WTC11 (cell line): Measurements from ENCODE around the gene NKD1. TPM values are rescaled to one million over a fixed set of nuclear protein-coding genes. Genes with fewer than 3 reads are reported as not detected.

Experiments used
- ATAC-seq: fragments of 200-7000 bp; cut with Tn5 transposase; 2 replicates; pipeline ENCODE4 v1.10.0; 2021; ENCODE audit warnings: mild to moderate bottlenecking, moderate library complexity
- CTCF ChIA-PET: fragments of 300-600 bp; sonication (Branson Sonifier 250); formaldehyde crosslinking; loops from one replicate; lab custom pipeline; 2021; ENCODE audit warnings: antibody characterized with exemption; lab: Charles Lee
- POLR2A ChIA-PET: fragments of 350-600 bp; sonication (Branson Sonifier 250); formaldehyde crosslinking; loops from one replicate; lab custom pipeline; 2021; ENCODE audit warnings: antibody characterized with exemption; lab: Charles Lee
- DNase-seq: peaks from one replicate; pipeline ENCODE4 v3.0.0; 2021; ENCODE audit warnings: low spot score
- H3K27ac Mint-ChIP-seq: 2 replicates; pipeline ENCODE4 v1.8.0; 2021; ENCODE audit warnings: mixed read lengths
- H3K27me3 Mint-ChIP-seq: 2 replicates; pipeline ENCODE4 v1.8.0; 2021; ENCODE audit warnings: low read depth, mild to moderate bottlenecking, moderate library complexity, mixed read lengths
- H3K36me3 Mint-ChIP-seq: 2 replicates; pipeline ENCODE4 v1.8.0; 2021; ENCODE audit warnings: mixed read lengths
- H3K4me1 Mint-ChIP-seq: 2 replicates; pipeline ENCODE4 v1.8.0; 2022; ENCODE audit warnings: mixed read lengths
- H3K4me3 Mint-ChIP-seq: 2 replicates; pipeline ENCODE4 v1.8.0; 2021; ENCODE audit warnings: mild to moderate bottlenecking, moderate library complexity, mixed read lengths
- H3K9me3 Mint-ChIP-seq: 2 replicates; pipeline ENCODE4 v1.8.0; 2021; ENCODE audit warnings: mixed read lengths
- ATF1 ChIP-seq: sonication (generic); formaldehyde crosslinking; IDR thresholded peaks from 2 replicates; pipeline ENCODE4 v1.8.1; 2023; ENCODE audit warnings: mild to moderate bottlenecking, moderate library complexity, missing genetic modification reagents
- CREB1 ChIP-seq: sonication (generic); formaldehyde crosslinking; IDR thresholded peaks from 2 replicates; pipeline ENCODE4 v1.8.0; 2023; ENCODE audit warnings: mild to moderate bottlenecking, missing genetic modification reagents
- GTF2I ChIP-seq: fragments of 250-450 bp; sonication (Bioruptor Pico); conservative IDR thresholded peaks from 2 replicates; pipeline ENCODE4 v1.4.0; 2021; ENCODE audit warnings: mild to moderate bottlenecking
- NFE2L1 ChIP-seq: sonication (generic); formaldehyde crosslinking; IDR thresholded peaks from 2 replicates; pipeline ENCODE4 v1.8.1; 2023; ENCODE audit warnings: missing genetic modification reagents
- NFYB ChIP-seq: sonication (generic); formaldehyde crosslinking; conservative IDR thresholded peaks from 2 replicates; pipeline ENCODE4 v1.8.0; 2022; ENCODE audit warnings: low read depth, missing genetic modification reagents
- RELA ChIP-seq: sonication (generic); formaldehyde crosslinking; IDR thresholded peaks from 2 replicates; pipeline ENCODE4 v1.8.1; 2022; ENCODE audit warnings: missing genetic modification reagents, mild to moderate bottlenecking, borderline replicate concordance
- SMAD4 ChIP-seq: sonication (generic); formaldehyde crosslinking; IDR thresholded peaks from 2 replicates; pipeline ENCODE4 v1.8.0; 2022; ENCODE audit warnings: mild to moderate bottlenecking, missing genetic modification reagents
- SOX15 ChIP-seq: fragments of 250-450 bp; sonication (Bioruptor Pico); IDR thresholded peaks from 2 replicates; pipeline ENCODE4 v1.9.0; 2021; ENCODE audit warnings: mild to moderate bottlenecking
- SP1 ChIP-seq: sonication (generic); formaldehyde crosslinking; conservative IDR thresholded peaks from 2 replicates; pipeline ENCODE4 v1.8.1; 2022; ENCODE audit warnings: missing genetic modification reagents
- TEAD4 ChIP-seq: sonication (generic); formaldehyde crosslinking; IDR thresholded peaks from 2 replicates; pipeline ENCODE4 v1.8.0; 2022; ENCODE audit warnings: mild to moderate bottlenecking, missing genetic modification reagents
- ZNF121 ChIP-seq: sonication (generic); formaldehyde crosslinking; IDR thresholded peaks from 2 replicates; pipeline ENCODE4 v1.8.0; 2023; ENCODE audit warnings: missing genetic modification reagents
- ZNF219 ChIP-seq: sonication (generic); formaldehyde crosslinking; IDR thresholded peaks from 2 replicates; pipeline ENCODE4 v1.8.0; 2023; ENCODE audit warnings: missing genetic modification reagents, mild to moderate bottlenecking, borderline replicate concordance
- ZNF416 ChIP-seq: fragments of 250-450 bp; sonication (Bioruptor Pico); IDR thresholded peaks from 2 replicates; pipeline ENCODE4 v1.9.0; 2021; ENCODE audit warnings: mild to moderate bottlenecking, inconsistent platforms
- ZNF671 ChIP-seq: fragments of 250-450 bp; sonication (Bioruptor Pico); IDR thresholded peaks from 2 replicates; pipeline ENCODE4 v1.8.0; 2021; ENCODE audit warnings: mild to moderate bottlenecking
- total RNA-seq: library from RNA; stranded (reverse); gene quantifications from 3 replicates; pipeline ENCODE4 v1.2.3, GENCODE V29; 2021
- TF ChIP-seq, protein P1 (sequence below): sonication (generic); formaldehyde crosslinking; IDR thresholded peaks from 2 replicates; pipeline ENCODE4 v1.8.1; 2022; ENCODE audit warnings: missing genetic modification reagents, borderline replicate concordance
- TF ChIP-seq, protein P2 (sequence below): fragments of 250-450 bp; sonication (Bioruptor Pico); conservative IDR thresholded peaks from 2 replicates; pipeline ENCODE4 v1.9.0; 2021; ENCODE audit warnings: mild to moderate bottlenecking
- TF ChIP-seq, protein P3 (sequence below): sonication (generic); formaldehyde crosslinking; IDR thresholded peaks from 2 replicates; pipeline ENCODE4 v1.8.0; 2023; ENCODE audit warnings: missing genetic modification reagents
- TF ChIP-seq, protein P4 (sequence below): sonication (generic); formaldehyde crosslinking; IDR thresholded peaks from 2 replicates; pipeline ENCODE4 v1.8.1; 2022; ENCODE audit warnings: mild to moderate bottlenecking, moderate library complexity, missing genetic modification reagents
- TF ChIP-seq, protein P5 (sequence below): fragments of 250-450 bp; sonication (Bioruptor Pico); IDR thresholded peaks from 2 replicates; pipeline ENCODE4 v1.9.0; 2021; ENCODE audit warnings: mild to moderate bottlenecking
- TF ChIP-seq, protein P6 (sequence below): fragments of 250-450 bp; sonication (Bioruptor Pico); IDR thresholded peaks from 2 replicates; pipeline ENCODE4 v2.1.2; 2022; ENCODE audit warnings: mild to moderate bottlenecking, moderate library complexity

The NKD1 gene
- total RNA-seq, 1 experiment from 2014 or later = 6.0 TPM

DNA sequence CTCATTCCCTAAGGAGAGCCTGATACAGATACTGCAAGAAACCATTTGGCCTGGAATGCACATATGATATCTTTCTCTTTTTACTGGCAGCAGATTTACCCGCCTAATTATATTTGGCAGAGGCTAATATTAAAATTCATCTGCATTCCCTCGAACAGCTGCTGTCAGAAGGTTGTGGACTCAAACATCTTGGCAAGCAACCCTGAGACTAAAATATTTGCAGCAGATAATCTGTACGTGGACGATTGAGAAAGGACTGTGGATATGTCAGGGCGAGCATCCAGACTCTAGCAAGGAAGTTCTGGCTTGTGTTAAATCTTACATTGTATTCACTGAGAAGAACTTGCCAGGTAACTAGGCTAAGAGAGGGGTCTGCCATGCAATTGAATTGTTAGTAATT is 67.7 kb downstream of the NKD1 start:
- H3K4me3 Mint-ChIP-seq = no peak overlapping the region
- POLR2A ChIA-PET = no interaction called here
- H3K27ac Mint-ChIP-seq = no peak overlapping the region
- CTCF ChIA-PET = interaction anchor here (1.1 to 9.8 kb wide), 4 partner anchors 11 to 48 kb away, joined by 3 to 75 read pairs (median 4); no protein-coding TSS in a partner anchor
- H3K36me3 Mint-ChIP-seq = no peaks in the 10 kb centered on the region
- peaks cover 17% of the 10 kb centered on the region for H3K4me1 Mint-ChIP-seq
- no peaks in the 10 kb centered on the region for H3K9me3 Mint-ChIP-seq
- no peak for ATAC-seq
- TF ChIP-seq SMAD4 (no peak), ZNF416 (CRISPR knock-in tag) (no peak), CREB1 (no peak)
- TF ChIP-seq, protein P1, sequence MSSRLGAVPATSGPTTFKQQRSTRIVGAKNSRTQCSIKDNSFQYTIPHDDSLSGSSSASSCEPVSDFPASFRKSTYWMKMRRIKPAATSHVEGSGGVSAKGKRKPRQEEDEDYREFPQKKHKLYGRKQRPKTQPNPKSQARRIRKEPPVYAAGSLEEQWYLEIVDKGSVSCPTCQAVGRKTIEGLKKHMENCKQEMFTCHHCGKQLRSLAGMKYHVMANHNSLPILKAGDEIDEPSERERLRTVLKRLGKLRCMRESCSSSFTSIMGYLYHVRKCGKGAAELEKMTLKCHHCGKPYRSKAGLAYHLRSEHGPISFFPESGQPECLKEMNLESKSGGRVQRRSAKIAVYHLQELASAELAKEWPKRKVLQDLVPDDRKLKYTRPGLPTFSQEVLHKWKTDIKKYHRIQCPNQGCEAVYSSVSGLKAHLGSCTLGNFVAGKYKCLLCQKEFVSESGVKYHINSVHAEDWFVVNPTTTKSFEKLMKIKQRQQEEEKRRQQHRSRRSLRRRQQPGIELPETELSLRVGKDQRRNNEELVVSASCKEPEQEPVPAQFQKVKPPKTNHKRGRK (CRISPR knock-in tag) = no peak
- no peaks in the 10 kb centered on the region for H3K27me3 Mint-ChIP-seq
- DNase-seq = no peak

DNA sequence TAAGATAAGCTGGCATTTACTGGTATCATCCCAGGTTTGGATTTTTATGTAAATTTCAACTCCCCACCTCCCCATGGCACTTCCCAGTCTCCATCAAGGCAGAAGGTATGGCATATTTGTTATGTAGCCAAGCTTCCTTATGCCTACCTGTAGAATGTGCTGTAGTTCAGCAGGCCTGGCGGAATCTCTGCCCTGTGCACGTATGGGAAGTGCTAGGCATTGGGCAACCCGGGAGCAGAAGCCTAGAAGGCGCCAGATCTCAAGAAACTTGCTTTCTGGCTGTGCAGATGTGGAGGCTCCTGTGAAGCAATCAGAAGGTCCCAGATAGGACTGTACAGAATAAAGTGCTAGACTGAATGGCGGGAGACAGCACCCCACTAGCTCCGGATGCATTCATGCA is 68.2 kb downstream of the NKD1 start:
- ChIA-PET POLR2A (no interaction called here), CTCF (interaction anchor here (1.1 to 9.8 kb wide), 5 partner anchors 11 to 49 kb away, joined by 3 to 75 read pairs (median 6); no protein-coding TSS in a partner anchor)
- DNase-seq = no peak
- Mint-ChIP-seq H3K27me3 (no peaks in the 10 kb centered on the region), H3K4me3 (no peak overlapping the region), H3K4me1 (peaks cover 15% of the 10 kb centered on the region), H3K36me3 (no peaks in the 10 kb centered on the region), H3K27ac (no peak overlapping the region), H3K9me3 (no peaks in the 10 kb centered on the region)
- no peak for ATAC-seq
- TF ChIP-seq, protein P2, sequence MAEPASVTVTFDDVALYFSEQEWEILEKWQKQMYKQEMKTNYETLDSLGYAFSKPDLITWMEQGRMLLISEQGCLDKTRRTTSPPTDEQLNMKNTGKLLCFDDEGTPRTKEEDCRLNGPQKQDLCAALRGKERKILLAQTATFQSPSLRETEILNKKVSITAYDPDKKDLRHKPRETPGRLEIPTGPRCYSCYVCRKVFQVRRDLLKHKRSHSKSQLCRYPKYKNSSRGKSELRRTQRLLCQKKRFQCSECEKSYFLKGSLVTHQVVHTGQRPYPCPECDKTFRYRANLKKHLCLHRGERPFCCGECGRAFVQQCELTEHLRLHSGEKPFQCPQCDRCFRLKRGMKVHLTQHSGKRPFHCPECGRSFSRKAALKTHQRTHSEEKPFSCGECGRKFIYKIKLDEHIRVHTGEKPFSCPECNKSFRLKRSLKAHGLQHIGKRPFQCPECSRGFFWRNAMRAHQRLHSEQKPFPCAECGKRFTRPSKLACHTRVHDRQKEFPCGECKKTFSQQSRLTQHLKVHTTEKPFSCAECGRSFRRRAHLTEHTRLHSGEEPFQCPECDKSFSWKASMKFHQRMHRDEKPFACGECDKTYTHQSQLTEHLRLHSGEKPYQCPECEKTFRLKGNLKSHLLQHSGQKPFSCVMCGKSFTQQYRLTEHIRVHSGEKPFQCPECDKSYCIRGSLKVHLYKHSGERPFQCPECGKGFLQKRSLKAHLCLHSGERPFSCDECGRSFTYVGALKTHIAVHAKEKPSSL (CRISPR knock-in tag) = no peak
- TF ChIP-seq ZNF121 (no peak), SOX15 (CRISPR knock-in tag) (no peak), CREB1 (no peak), NFYB (CRISPR knock-in tag) (no peak), ZNF671 (CRISPR knock-in tag) (no peak), ZNF219 (CRISPR knock-in tag) (no peak), RELA (CRISPR knock-in tag) (no peak), TEAD4 (CRISPR knock-in tag) (no peak), NFE2L1 (CRISPR knock-in tag) (no peak), GTF2I (no peak)
- TF ChIP-seq, protein P3, sequence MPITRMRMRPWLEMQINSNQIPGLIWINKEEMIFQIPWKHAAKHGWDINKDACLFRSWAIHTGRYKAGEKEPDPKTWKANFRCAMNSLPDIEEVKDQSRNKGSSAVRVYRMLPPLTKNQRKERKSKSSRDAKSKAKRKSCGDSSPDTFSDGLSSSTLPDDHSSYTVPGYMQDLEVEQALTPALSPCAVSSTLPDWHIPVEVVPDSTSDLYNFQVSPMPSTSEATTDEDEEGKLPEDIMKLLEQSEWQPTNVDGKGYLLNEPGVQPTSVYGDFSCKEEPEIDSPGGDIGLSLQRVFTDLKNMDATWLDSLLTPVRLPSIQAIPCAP = no peak

DNA sequence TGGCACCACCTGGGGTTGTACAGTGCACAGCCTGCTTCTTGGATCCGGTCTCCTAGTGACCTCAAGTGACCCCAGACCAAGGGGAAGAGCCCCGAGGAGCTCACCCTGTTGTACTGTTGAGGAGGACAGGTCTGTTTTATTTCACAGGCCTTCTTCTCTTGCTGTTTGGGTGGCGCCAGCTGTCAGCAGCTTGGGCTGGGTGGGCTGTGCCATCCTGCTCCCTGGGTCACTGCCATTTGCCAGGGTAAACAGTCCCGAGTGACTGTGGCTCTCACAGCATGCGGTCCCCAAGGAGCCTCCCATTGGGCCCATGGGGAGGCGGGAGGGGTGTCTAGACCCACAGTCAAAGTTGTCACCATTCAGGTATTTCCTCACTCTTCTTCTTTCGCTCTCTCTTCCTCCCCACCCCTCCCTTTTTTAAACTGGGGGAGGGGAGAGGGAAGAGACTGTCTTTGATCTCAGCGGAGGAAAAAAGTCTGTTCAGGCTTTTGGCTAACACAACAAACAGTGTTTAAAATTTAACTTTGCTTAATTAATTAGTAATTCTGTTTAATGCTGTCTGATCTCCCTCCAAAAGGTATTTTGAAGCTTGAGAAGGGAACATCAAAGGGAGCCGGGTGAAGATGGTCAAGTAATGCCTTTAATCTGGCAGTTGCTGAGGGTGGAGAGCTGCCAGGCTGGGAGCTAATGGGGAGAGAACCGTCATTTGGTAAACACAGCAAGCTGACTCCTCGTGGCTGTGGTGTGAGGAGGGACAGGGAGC is 68.9 kb downstream of the NKD1 start:
- no peaks in the 10 kb centered on the region for H3K27me3 Mint-ChIP-seq
- no peak for ATAC-seq
- no peaks in the 10 kb centered on the region for H3K9me3 Mint-ChIP-seq
- H3K4me1 Mint-ChIP-seq = peaks cover 11% of the 10 kb centered on the region
- H3K4me3 Mint-ChIP-seq = no peak overlapping the region
- POLR2A ChIA-PET = interaction anchor here (0.6 kb wide), 1 partner anchor 43 kb away, joined by 4 read pairs; no protein-coding TSS in a partner anchor
- DNase-seq = no peak
- no peak overlapping the region for H3K27ac Mint-ChIP-seq
- H3K36me3 Mint-ChIP-seq = no peaks in the 10 kb centered on the region
- CTCF ChIA-PET = interaction anchor here (0.5 to 9.8 kb wide), 5 partner anchors 10 to 136 kb away, joined by 3 to 75 read pairs (median 3); no protein-coding TSS in a partner anchor
- no peak for TF ChIP-seq ZNF416 (CRISPR knock-in tag)
- TF ChIP-seq RELA (CRISPR knock-in tag) = no peak
- TF ChIP-seq, protein P4, sequence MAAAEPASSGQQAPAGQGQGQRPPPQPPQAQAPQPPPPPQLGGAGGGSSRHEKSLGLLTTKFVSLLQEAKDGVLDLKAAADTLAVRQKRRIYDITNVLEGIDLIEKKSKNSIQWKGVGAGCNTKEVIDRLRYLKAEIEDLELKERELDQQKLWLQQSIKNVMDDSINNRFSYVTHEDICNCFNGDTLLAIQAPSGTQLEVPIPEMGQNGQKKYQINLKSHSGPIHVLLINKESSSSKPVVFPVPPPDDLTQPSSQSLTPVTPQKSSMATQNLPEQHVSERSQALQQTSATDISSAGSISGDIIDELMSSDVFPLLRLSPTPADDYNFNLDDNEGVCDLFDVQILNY (CRISPR knock-in tag) = no peak
- TF ChIP-seq SP1 (CRISPR knock-in tag) = no peak
- TF ChIP-seq, protein P1 (CRISPR knock-in tag) = no peak
- no peak for TF ChIP-seq GTF2I
- TF ChIP-seq, protein P5, sequence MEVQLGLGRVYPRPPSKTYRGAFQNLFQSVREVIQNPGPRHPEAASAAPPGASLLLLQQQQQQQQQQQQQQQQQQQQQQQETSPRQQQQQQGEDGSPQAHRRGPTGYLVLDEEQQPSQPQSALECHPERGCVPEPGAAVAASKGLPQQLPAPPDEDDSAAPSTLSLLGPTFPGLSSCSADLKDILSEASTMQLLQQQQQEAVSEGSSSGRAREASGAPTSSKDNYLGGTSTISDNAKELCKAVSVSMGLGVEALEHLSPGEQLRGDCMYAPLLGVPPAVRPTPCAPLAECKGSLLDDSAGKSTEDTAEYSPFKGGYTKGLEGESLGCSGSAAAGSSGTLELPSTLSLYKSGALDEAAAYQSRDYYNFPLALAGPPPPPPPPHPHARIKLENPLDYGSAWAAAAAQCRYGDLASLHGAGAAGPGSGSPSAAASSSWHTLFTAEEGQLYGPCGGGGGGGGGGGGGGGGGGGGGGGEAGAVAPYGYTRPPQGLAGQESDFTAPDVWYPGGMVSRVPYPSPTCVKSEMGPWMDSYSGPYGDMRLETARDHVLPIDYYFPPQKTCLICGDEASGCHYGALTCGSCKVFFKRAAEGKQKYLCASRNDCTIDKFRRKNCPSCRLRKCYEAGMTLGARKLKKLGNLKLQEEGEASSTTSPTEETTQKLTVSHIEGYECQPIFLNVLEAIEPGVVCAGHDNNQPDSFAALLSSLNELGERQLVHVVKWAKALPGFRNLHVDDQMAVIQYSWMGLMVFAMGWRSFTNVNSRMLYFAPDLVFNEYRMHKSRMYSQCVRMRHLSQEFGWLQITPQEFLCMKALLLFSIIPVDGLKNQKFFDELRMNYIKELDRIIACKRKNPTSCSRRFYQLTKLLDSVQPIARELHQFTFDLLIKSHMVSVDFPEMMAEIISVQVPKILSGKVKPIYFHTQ (CRISPR knock-in tag) = no peak
- TF ChIP-seq, protein P6, sequence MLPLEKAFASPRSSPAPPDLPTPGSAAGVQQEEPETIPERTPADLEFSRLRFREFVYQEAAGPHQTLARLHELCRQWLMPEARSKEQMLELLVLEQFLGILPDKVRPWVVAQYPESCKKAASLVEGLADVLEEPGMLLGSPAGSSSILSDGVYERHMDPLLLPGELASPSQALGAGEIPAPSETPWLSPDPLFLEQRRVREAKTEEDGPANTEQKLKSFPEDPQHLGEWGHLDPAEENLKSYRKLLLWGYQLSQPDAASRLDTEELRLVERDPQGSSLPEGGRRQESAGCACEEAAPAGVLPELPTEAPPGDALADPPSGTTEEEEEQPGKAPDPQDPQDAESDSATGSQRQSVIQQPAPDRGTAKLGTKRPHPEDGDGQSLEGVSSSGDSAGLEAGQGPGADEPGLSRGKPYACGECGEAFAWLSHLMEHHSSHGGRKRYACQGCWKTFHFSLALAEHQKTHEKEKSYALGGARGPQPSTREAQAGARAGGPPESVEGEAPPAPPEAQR (CRISPR knock-in tag) = no peak
- no peak for TF ChIP-seq ATF1 (CRISPR knock-in tag)
- no peak for TF ChIP-seq TEAD4 (CRISPR knock-in tag)
